Testis (tissue), 2 donors: Measurements from ENCODE around the gene TMEM222.

Experiments
- POLR2A ChIP-seq: fragments of 450-650 bp; IDR thresholded peaks from one replicate; pipeline ENCODE4 v1.6.1; 2017; ENCODE audit warnings: antibody characterized with exemption, mild to moderate bottlenecking, moderate library complexity
- TF ChIP-seq, protein P1 (sequence below), 3 experiments: fragments of 450-650 bp in 2 of 3; fragments of 200-600 bp in 1 of 3; sonication (generic) in 1 of 3; IDR thresholded peaks; one replicate each; pipeline ENCODE4 v1.5.1; 2016 to 2019; ENCODE audit warnings: antibody characterized with exemption in 3 of 3, mild to moderate bottlenecking in 2 of 3, moderate library complexity in 1 of 3

DNA sequence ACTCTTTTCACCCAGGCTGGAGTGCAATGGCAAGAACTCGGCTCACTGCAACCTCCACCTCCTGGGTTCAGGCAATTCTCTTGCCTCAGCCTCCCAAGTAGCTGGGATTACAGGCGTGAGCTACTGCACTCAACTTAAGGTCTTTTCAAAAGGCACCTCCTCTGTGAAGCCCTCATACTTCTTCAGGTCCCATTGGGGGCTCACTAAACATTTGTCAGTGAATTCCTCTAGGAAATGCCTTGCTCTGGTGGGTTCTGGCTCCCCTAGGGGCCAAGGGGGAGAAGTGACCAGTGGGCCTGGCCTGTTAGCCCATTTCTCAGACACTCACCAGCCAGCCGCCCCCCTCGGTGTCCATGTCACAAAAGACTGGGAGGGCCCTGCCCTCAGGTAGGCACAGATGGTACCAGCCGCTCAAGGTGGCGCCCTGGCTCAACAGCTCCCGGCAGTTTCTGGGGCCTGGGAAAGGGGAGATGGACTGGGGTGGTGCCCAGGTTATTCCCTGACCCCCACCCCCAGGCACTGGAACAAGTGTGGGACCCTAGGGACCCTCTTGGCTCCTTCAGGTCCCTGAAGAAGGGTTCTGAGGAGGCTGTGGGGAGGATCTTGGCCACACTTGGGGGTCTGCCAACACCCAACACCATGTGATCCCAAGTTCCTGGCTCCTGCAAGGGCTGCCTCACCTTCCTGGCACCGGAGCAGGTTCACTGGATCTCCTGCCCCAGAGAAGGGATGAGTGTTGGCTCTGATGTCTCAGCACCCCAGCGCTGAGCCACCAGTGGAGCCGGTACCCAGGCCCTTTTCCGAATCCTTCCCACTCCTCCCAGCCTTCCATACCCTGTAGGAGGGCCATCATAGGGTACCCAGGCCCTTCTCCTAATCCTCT, 51.1 kb downstream of the TMEM222 start:
- TF ChIP-seq, protein P1, sequence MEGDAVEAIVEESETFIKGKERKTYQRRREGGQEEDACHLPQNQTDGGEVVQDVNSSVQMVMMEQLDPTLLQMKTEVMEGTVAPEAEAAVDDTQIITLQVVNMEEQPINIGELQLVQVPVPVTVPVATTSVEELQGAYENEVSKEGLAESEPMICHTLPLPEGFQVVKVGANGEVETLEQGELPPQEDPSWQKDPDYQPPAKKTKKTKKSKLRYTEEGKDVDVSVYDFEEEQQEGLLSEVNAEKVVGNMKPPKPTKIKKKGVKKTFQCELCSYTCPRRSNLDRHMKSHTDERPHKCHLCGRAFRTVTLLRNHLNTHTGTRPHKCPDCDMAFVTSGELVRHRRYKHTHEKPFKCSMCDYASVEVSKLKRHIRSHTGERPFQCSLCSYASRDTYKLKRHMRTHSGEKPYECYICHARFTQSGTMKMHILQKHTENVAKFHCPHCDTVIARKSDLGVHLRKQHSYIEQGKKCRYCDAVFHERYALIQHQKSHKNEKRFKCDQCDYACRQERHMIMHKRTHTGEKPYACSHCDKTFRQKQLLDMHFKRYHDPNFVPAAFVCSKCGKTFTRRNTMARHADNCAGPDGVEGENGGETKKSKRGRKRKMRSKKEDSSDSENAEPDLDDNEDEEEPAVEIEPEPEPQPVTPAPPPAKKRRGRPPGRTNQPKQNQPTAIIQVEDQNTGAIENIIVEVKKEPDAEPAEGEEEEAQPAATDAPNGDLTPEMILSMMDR (IDR thresholded peaks at IDR 0.05): no peak
- no peak for TF ChIP-seq POLR2A
